Hepatocyte (in vitro differentiated cells): ENCODE data around the gene RNF41. TPM values are rescaled to one million over a fixed set of nuclear protein-coding genes. Genes with fewer than 3 reads are reported as not detected.

Experiments used
- DNase-seq: peaks from one replicate; pipeline ENCODE4 v3.0.0-alpha.2; 2016; ENCODE audit warnings: low spot score
- H2AFZ ChIP-seq: fragments of 200-600 bp; sonication (generic); 2 replicates; pipeline ENCODE4 v1.6.0; 2016; ENCODE audit warnings: antibody characterized with exemption, mild to moderate bottlenecking
- H3K27ac ChIP-seq: fragments of 200-600 bp; sonication (generic); 2 replicates; pipeline ENCODE4 v1.5.1; 2016; ENCODE audit warnings: mild to moderate bottlenecking
- H3K27me3 ChIP-seq: fragments of 200-600 bp; sonication (generic); 2 replicates; pipeline ENCODE4 v1.6.1; 2016
- H3K36me3 ChIP-seq: fragments of 200-600 bp; sonication (generic); replicated peaks from 2 replicates; pipeline ENCODE4 v1.5.1; 2016; ENCODE audit warnings: low read depth; ENCODE audit not compliant: insufficient read depth
- H3K4me1 ChIP-seq: fragments of 200-600 bp; sonication (generic); 2 replicates; pipeline ENCODE4 v1.5.1; 2016; ENCODE audit warnings: mild to moderate bottlenecking, moderate library complexity; ENCODE audit not compliant: insufficient read depth
- H3K4me2 ChIP-seq: fragments of 200-600 bp; sonication (generic); 2 replicates; pipeline ENCODE4 v1.6.0; 2016
- H3K4me3 ChIP-seq: fragments of 200-600 bp; sonication (generic); 2 replicates; pipeline ENCODE4 v1.5.1; 2016; ENCODE audit warnings: mild to moderate bottlenecking
- H3K79me2 ChIP-seq: fragments of 200-600 bp; sonication (generic); 2 replicates; pipeline ENCODE4 v1.6.0; 2017; ENCODE audit warnings: mild to moderate bottlenecking
- H3K9me2 ChIP-seq: fragments of 200-600 bp; sonication (generic); replicated peaks from 2 replicates; pipeline ENCODE4 v1.6.0; 2017; ENCODE audit warnings: mild to moderate bottlenecking; ENCODE audit not compliant: insufficient read depth
- H3K9me3 ChIP-seq: fragments of 200-600 bp; sonication (generic); 2 replicates; pipeline ENCODE4 v1.5.1; 2016; ENCODE audit warnings: low read depth, mild to moderate bottlenecking
- H4K20me1 ChIP-seq: fragments of 200-600 bp; sonication (generic); 2 replicates; pipeline ENCODE4 v1.6.0; 2016; ENCODE audit warnings: mild to moderate bottlenecking; ENCODE audit not compliant: insufficient read depth, poor library complexity, severe bottlenecking
- CTCF ChIP-seq: fragments of 200-600 bp; sonication (generic); IDR thresholded peaks from 2 replicates; pipeline ENCODE4 v1.5.1; 2016; ENCODE audit warnings: antibody characterized with exemption, mild to moderate bottlenecking; ENCODE audit not compliant: poor library complexity
- EZH2 ChIP-seq: fragments of 200-600 bp; sonication (generic); IDR thresholded peaks from 2 replicates; pipeline ENCODE4 v1.6.1; 2016; ENCODE audit warnings: antibody characterized with exemption, mild to moderate bottlenecking, borderline replicate concordance
- EZH2phosphoT487 ChIP-seq: fragments of 200-600 bp; sonication (generic); IDR thresholded peaks from one replicate; pipeline ENCODE4 v1.6.1; 2018; ENCODE audit warnings: antibody characterized with exemption, mild to moderate bottlenecking, low read depth, moderate library complexity; ENCODE audit not compliant: unreplicated experiment, severe bottlenecking
- WGBS: methylation state at CpG from one replicate; pipeline ENCODE4 v1.1.6; 2016; ENCODE audit warnings: low lambda C conversion rate; ENCODE audit errors: missing lambda C conversion rate; 5-methylcytosine and 5-hydroxymethylcytosine counted together
- polyA plus RNA-seq: library from polyadenylated mRNA; unstranded; fragments of >200 nt; fragmentation: Nextera tagmentation; extraction: Ambion mirVana; gene quantifications from 2 replicates; pipeline ENCODE4 v1.2.1, GENCODE V29; 2016
- total RNA-seq: library from RNA; depleted of rRNA; stranded (reverse); fragments of >200 nt; gene quantifications from 2 replicates; pipeline ENCODE4 v1.2.3, GENCODE V29; 2014

RNF41 gene
- total and polyA plus RNA-seq, 2 experiments from 2014 or later = 22.5 to 47.6 TPM

- Histone ChIP-seq H4K20me1 (no peaks in the 10 kb centered on the region), H3K36me3 (peaks cover 4% of the 10 kb centered on the region), H3K4me3 (no peak overlapping the region), H3K4me2 (no peak overlapping the region), H3K27ac (no peak overlapping the region), H3K79me2 (peaks cover 34% of the 10 kb centered on the region), H2AFZ (no peak overlapping the region), H3K27me3 (no peaks in the 10 kb centered on the region), H3K9me2 (no peaks in the 10 kb centered on the region), H3K4me1 (no peaks in the 10 kb centered on the region), H3K9me3 (no peaks in the 10 kb centered on the region)
- TF ChIP-seq EZH2 = no peak
- no peak for TF ChIP-seq EZH2phosphoT487
- TF ChIP-seq CTCF = no peak
- WGBS = 84% methylated on average over 5 of the region's 5 CpGs
- DNase-seq = no peak
These were observed 7.8 kb downstream of the RNF41 start for GRCh38 chr12:56213878-56214277.

GRCh38 chr12:56212361-56212760 lies 9.4 kb downstream of the RNF41 start:
- Histone ChIP-seq H3K4me3 (no peak overlapping the region), H3K9me3 (no peaks in the 10 kb centered on the region), H3K4me2 (no peak overlapping the region), H3K27me3 (no peaks in the 10 kb centered on the region), H4K20me1 (no peaks in the 10 kb centered on the region), H3K27ac (no peak overlapping the region), H3K36me3 (peaks cover 4% of the 10 kb centered on the region), H3K79me2 (peaks cover 18% of the 10 kb centered on the region), H2AFZ (no peak overlapping the region), H3K4me1 (no peaks in the 10 kb centered on the region), H3K9me2 (no peaks in the 10 kb centered on the region)
- TF ChIP-seq CTCF = no peak
- TF ChIP-seq EZH2 = no peak
- TF ChIP-seq EZH2phosphoT487 = no peak
- DNase-seq = no peak
- WGBS = 100% methylated on average over 1 of the region's 1 CpG

DNA sequence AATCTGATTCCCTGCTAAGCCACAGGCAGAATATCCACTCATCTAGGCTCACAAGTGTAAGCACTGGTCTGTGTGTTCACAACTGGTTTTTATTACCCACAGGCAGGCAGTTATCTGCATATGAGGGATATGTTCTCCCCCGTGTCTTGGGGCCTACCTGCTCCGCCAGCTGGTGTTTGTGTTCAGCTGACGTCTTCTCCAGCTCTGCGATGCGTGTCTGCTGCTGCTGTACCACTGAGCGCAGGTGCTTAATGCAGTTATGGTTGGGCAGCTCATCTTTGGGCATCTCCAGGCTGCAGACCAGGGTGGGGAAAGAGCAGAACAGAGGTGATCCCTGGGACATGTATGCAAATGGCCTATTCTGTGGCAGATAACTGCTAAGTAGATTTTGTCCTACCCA lies 13.7 kb downstream of the RNF41 start:
- Histone ChIP-seq H3K27ac (no peak overlapping the region), H3K4me2 (no peak overlapping the region), H3K9me2 (no peaks in the 10 kb centered on the region), H3K4me3 (no peak overlapping the region), H3K27me3 (no peaks in the 10 kb centered on the region), H4K20me1 (no peaks in the 10 kb centered on the region), H2AFZ (no peak overlapping the region), H3K4me1 (no peaks in the 10 kb centered on the region), H3K9me3 (no peaks in the 10 kb centered on the region), H3K36me3 (peaks cover 4% of the 10 kb centered on the region), H3K79me2 (no peaks in the 10 kb centered on the region)
- DNase-seq = no peak
- TF ChIP-seq EZH2phosphoT487 (no peak), CTCF (no peak), EZH2 (no peak)
- WGBS = 86% methylated on average over 6 of the region's 6 CpGs
